PFSK-1 (cell line): ENCODE results near the gene ABCC10.

ENCODE experiments used
- FOXP2 ChIP-seq: optimal IDR thresholded peaks from 2 replicates; pipeline ENCODE3; 2011; ENCODE audit warnings: borderline replicate concordance, control low read depth, inconsistent platforms; ENCODE audit not compliant: insufficient read depth; ENCODE audit errors: extremely low read length, extremely low read depth
- POLR2AphosphoS5 ChIP-seq: IDR thresholded peaks from 2 replicates; pipeline ENCODE4 v1.6.1; 2012; ENCODE audit warnings: low read depth, mild to moderate bottlenecking, control low read depth, low read length, moderate library complexity
- REST ChIP-seq, 2 experiments: IDR thresholded peaks; 2 replicates each; pipeline versions ENCODE4 v1.6.1 to v1.8.0; 2011 to 2012; ENCODE audit warnings: low read depth in 2 of 2, low read length in 2 of 2, control low read depth in 1 of 2, inconsistent platforms in 1 of 2, mild to moderate bottlenecking in 1 of 2, moderate library complexity in 1 of 2; ENCODE audit not compliant: insufficient read depth in 1 of 2
- SIN3A ChIP-seq: IDR thresholded peaks from 2 replicates; pipeline ENCODE4 v1.6.1; 2012; ENCODE audit warnings: mild to moderate bottlenecking, low read length, moderate library complexity, borderline replicate concordance; ENCODE audit not compliant: insufficient read depth
- TAF1 ChIP-seq: IDR thresholded peaks from 2 replicates; pipeline ENCODE4 v1.6.1; 2012; ENCODE audit warnings: low read length, control low read depth, borderline replicate concordance; ENCODE audit not compliant: insufficient read depth

The ABCC10 gene

GRCh38 chr6:43454696-43455530 lies 27.6 kb downstream of the ABCC10 start:
- 0 out of 2 replicates have a peak, but pooled peaks have one; percentile 22 for TF ChIP-seq POLR2AphosphoS5
- peak; percentile 5 for TF ChIP-seq FOXP2
- no peak for TF ChIP-seq TAF1
- TF ChIP-seq REST (IDR thresholded peaks at IDR 0.05; ENCODE audit: insufficient read depth in 1 of 2, low read depth in 2 of 2, low read length in 2 of 2), result peak in 1 of 2 experiments; percentile 32; a peak in 1 of 4 replicates
- no peak for TF ChIP-seq SIN3A

GRCh38 chr6:43455531-43456428 lies 28.4 kb downstream of the ABCC10 start, which contains the start of gene DLK2:
Gene DLK2, minus strand, starts transcription at chr6:43455548. Its CDS starts 723 bp downstream, at chr6:43454825.
- TF ChIP-seq TAF1, result no peak

GRCh38 chr6:43457643-43458042 lies 30.3 kb downstream of the ABCC10 start:
- TF ChIP-seq FOXP2 (no peak), REST (IDR thresholded peaks at IDR 0.05; ENCODE audit: insufficient read depth in 1 of 2, low read depth in 2 of 2, low read length in 2 of 2) (no peak), TAF1 (no peak), SIN3A (no peak), POLR2AphosphoS5 (no peak)

GRCh38 chr6:43459535-43459934 lies 32.2 kb downstream of the ABCC10 start:
- TF ChIP-seq FOXP2 (no peak), REST (IDR thresholded peaks at IDR 0.05; ENCODE audit: insufficient read depth in 1 of 2, low read depth in 2 of 2, low read length in 2 of 2) (no peak), POLR2AphosphoS5 (no peak), TAF1 (no peak), SIN3A (no peak)

GRCh38 chr6:43460032-43460431 lies 32.7 kb downstream of the ABCC10 start:
- TF ChIP-seq SIN3A (no peak), POLR2AphosphoS5 (no peak), FOXP2 (no peak), REST (IDR thresholded peaks at IDR 0.05; ENCODE audit: insufficient read depth in 1 of 2, low read depth in 2 of 2, low read length in 2 of 2) (no peak), TAF1 (no peak)
